Colonic mucosa (tissue), 4 donors: ENCODE results near the gene DUSP5. TPM values are rescaled to one million over a fixed set of nuclear protein-coding genes. Genes with fewer than 3 reads are reported as not detected.
A peak's percentile ranks its signal among the peaks of the same experiment; 100 is the strongest.

Source experiments
- DNase-seq: peaks from one replicate; pipeline ENCODE4 v3.0.0-alpha.2; 2020
- H3K27ac ChIP-seq: fragments of 200-600 bp; one replicate; pipeline ENCODE4 v1.8.0; 2021
- H3K27me3 ChIP-seq: fragments of 200-600 bp; one replicate; pipeline ENCODE4 v1.8.0; 2021
- H3K36me3 ChIP-seq: fragments of 200-600 bp; one replicate; pipeline ENCODE4 v1.8.0; 2021
- H3K4me1 ChIP-seq: fragments of 200-600 bp; one replicate; pipeline ENCODE4 v1.8.0; 2021; ENCODE audit warnings: mild to moderate bottlenecking
- H3K4me3 ChIP-seq: fragments of 200-600 bp; one replicate; pipeline ENCODE4 v1.8.0; 2021
- H3K9ac ChIP-seq, 2 donors: one replicate each; pipeline ENCODE4 v1.7.0; 2013; ENCODE audit warnings: control low read depth in 2 of 2, low read depth in 2 of 2, low read length in 2 of 2
- H3K9me3 ChIP-seq: fragments of 200-600 bp; one replicate; pipeline ENCODE4 v1.8.0; 2021
- intact Hi-C: fragments of 100-400 bp; cut with DNase I; formaldehyde crosslinking; loops from one replicate; pipeline ENCODE4 v1.14.1; 2022
- total RNA-seq, 2 donors: library from RNA; stranded (reverse); fragmentation: NEBNext Ultra II Directional in 1 of 2; extraction: Animal tissue kit (Norgen Biotek cat#: 25700) in 1 of 2; gene quantifications; one replicate each; pipeline ENCODE4 v1.2.1, GENCODE V29; 2021
- TF ChIP-seq, protein P1 (sequence below): fragments of 200-600 bp; IDR thresholded peaks from one replicate; pipeline ENCODE4 v1.8.0; 2022; ENCODE audit warnings: antibody characterized with exemption, mild to moderate bottlenecking
- donor health status: healthy.
- donor health status: DM: no; HTN: no; CAD: no.
- donor health status: DM: no; HTN: no; CAD: no.

DUSP5 gene
- total RNA-seq, 2 donors from 2014 or later, result 6.2 to 22.0 TPM

DNA sequence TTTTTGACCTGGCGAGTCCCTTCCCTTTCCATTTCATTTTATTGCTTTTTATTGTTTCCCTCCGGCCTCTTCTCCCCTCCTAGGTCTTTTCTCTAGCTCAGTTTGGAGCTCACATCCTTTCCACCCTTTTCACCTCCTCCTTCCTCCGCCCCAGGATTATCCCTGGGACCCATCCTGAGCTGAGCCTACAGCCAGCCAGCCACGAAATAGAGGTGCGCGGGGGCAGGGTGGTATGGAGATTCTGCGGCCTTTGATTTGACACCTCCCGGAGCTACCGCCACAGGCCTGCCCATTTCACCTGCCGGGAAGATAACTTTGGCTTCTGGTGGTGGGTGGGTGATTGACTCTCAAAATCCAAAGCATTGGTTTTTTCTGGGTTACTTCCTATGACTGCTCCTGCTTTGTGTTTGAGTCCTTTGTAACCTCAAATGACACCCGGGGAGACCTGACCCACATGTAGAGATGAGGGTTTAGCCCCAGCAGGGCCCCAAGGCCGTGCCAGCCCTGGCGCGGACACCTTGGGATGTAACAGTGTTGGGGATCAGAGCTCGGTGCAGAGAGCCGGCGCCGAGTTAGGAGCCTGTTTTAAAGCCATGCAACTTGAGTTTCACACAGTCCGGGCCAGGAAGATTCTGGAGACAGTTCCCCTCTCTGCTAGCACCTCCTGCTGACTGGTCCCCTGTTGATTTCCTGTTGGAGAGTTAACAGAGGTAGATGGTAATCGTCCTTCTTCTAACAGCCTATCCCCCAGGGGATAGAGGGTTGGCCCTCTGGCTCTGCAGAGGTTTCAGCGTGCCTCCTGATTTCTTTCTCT lies 1.5 kb downstream of the DUSP5 start:
- Histone ChIP-seq H3K4me3 (peak overlapping the region; percentile 44), H3K9me3 (no peaks in the 10 kb centered on the region), H3K27me3 (peaks cover 8% of the 10 kb centered on the region), H3K36me3 (no peaks in the 10 kb centered on the region), H3K9ac (peak overlapping the region; percentile 70 to 89), H3K27ac (peak overlapping the region; percentile 77), H3K4me1 (peaks cover 7% of the 10 kb centered on the region)
- TF ChIP-seq, protein P1, sequence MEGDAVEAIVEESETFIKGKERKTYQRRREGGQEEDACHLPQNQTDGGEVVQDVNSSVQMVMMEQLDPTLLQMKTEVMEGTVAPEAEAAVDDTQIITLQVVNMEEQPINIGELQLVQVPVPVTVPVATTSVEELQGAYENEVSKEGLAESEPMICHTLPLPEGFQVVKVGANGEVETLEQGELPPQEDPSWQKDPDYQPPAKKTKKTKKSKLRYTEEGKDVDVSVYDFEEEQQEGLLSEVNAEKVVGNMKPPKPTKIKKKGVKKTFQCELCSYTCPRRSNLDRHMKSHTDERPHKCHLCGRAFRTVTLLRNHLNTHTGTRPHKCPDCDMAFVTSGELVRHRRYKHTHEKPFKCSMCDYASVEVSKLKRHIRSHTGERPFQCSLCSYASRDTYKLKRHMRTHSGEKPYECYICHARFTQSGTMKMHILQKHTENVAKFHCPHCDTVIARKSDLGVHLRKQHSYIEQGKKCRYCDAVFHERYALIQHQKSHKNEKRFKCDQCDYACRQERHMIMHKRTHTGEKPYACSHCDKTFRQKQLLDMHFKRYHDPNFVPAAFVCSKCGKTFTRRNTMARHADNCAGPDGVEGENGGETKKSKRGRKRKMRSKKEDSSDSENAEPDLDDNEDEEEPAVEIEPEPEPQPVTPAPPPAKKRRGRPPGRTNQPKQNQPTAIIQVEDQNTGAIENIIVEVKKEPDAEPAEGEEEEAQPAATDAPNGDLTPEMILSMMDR, result no peak
- intact Hi-C loops, result no loop called here
- DNase-seq, result peak; percentile 53

DNA sequence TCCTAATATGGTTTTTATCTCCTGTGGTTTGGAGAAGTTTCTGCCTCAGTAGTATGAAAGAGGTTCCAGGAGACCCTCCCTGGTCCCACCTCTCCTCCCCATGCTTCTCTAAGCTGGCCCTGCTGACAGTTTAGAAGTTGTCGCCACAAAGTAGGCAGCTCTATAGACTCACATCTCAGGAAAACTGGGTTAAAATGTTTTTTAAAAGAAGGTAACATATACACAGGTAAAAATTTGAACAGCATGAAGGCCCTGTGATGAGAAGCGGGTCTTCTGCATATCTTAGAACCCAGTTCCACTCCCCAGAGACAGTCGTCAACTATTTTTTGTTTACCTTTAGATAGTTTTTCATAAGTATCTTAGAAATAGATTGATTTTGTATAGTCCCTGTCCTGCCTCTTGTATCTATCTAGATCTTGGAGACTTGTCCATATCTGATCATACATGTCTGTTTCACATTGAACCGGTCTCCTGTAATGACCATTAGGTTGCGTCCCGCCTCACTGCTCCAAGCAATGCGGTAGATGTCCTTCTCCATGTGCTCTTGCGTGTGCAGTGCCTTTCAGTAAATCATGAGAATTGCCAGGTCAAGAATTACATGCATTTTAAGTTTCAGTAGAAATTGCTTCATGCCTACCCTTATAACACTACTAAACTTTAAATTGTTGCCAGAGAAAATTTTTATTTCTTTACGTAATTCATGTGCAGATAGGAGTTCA lies 2.2 kb downstream of the DUSP5 start:
- peak overlapping the region; percentile 44 for H3K4me3 ChIP-seq
- TF ChIP-seq, protein P1, result no peak
- peaks cover 7% of the 10 kb centered on the region for H3K4me1 ChIP-seq
- peak overlapping the region; percentile 70 to 89 for H3K9ac ChIP-seq
- H3K27ac ChIP-seq, result peak overlapping the region; percentile 77
- H3K9me3 ChIP-seq, result no peaks in the 10 kb centered on the region
- DNase-seq, result no peak
- H3K27me3 ChIP-seq, result peaks cover 8% of the 10 kb centered on the region
- intact Hi-C loops, result no loop called here
- H3K36me3 ChIP-seq, result no peaks in the 10 kb centered on the region

DNA sequence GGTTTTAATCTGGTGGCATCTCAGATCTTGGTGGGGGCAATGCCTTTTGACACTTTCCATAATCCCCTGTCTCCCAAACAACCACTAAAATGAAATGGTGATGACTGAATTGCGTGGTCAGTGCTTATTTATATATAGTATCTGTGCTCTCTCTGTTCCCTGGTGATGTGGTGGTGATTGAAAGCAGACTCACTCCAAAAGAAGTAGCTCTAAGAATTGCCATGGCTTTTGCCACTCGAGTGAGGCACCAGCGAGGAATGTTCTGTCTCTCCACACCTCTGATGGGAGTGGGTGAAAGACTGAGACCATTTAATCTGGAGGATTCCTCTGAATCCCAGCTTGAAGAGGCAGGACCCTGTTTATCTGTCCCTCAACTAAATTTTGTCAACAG lies 2.8 kb downstream of the DUSP5 start:
- Histone ChIP-seq H3K27me3 (peaks cover 8% of the 10 kb centered on the region), H3K9me3 (no peaks in the 10 kb centered on the region), H3K27ac (peak overlapping the region; percentile 77), H3K36me3 (no peaks in the 10 kb centered on the region), H3K4me3 (no peak overlapping the region), H3K9ac (peak overlapping the region in 1 of 2 donors; percentile 13), H3K4me1 (peaks cover 7% of the 10 kb centered on the region)
- no peak for DNase-seq
- TF ChIP-seq, protein P1, result no peak
- intact Hi-C loops, result no loop called here

DNA sequence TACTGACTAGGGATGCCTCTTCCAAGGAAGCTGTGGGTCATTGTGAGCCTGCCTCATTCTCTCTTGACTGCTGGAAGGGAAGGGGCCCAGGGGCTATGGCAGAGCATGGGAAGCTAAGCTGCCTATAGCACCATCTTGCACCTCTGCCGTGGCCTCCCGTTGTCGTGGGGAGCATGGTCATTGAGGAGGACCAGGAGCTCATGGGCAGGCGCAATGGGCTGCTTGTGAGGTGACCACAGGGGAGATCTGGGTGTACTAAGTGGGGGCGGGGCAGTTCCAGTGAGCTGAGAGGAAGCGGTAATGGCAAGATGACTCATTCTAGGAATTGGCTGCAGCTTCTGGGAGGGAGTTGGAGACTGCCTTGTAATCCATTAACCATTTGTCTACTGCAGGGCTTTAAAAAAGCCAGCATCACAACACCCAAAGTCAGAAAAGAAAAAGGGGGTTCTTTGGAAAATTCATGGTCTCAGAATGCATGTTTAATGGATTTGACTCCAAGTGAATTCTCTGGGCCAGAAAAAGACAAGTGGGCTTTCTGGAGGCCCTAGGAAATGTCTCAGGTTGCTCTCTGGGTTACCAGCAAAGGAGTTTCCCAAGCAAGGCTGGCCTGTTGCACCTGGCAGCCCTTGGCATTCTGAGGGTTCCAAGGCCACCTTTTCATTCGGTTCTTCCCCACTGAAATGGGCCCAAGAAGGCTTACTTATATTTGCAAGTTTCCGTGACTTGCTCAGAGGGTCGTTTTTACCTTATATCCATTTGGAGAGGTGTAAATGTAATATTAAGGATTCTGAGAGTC lies 3.6 kb downstream of the DUSP5 start:
- Histone ChIP-seq H3K36me3 (no peaks in the 10 kb centered on the region), H3K27me3 (peaks cover 8% of the 10 kb centered on the region), H3K27ac (peak overlapping the region; percentile 77), H3K4me1 (peaks cover 7% of the 10 kb centered on the region), H3K9me3 (no peaks in the 10 kb centered on the region), H3K4me3 (no peak overlapping the region), H3K9ac (peak overlapping the region in 1 of 2 donors; percentile 36)
- TF ChIP-seq, protein P1, result no peak
- DNase-seq, result peak; percentile 90
- intact Hi-C loops, result no loop called here

DNA sequence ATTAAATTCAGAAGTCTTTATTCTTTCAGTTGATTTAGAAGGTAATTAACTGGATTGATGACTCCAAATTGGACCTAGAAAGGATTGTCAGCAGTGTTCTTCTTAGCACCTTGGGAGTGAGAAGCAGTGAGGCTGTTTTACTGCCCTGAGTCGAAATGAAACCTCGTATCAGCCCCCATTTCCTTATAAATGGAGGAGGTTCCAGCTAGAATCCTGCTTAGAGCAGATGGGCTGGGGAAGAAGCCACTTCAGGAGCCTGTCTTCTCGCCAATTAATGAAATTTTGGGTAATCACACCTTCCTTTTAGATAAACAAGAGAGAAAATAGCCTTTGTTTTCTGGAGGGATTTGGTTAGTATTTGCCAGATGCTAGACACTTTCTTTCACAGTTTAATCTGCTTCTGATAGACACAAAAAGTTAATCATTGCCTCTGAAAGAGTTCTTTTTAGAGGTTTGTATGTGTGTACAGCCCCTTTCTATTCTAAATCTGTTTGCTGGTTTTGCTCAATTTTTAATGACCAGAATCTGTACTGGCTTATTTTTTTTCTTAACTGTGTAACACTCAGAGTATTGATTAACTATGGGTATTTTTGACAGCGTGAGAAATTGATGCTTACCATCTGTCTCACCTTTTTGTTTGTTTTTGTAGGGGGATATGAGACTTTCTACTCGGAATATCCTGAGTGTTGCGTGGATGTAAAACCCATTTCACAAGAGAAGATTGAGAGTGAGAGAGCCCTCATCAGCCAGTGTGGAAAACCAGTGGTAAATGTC lies 4.6 kb downstream of the DUSP5 start:
- Histone ChIP-seq H3K27me3 (peaks cover 8% of the 10 kb centered on the region), H3K9ac (no peak overlapping the region), H3K36me3 (no peaks in the 10 kb centered on the region), H3K4me1 (peaks cover 7% of the 10 kb centered on the region), H3K4me3 (no peak overlapping the region), H3K9me3 (no peaks in the 10 kb centered on the region), H3K27ac (peak overlapping the region; percentile 55)
- intact Hi-C loops, result no loop called here
- TF ChIP-seq, protein P1, result no peak
- DNase-seq, result no peak
